Measurements from ENCODE around the gene ZNF599. TPM values are rescaled to one million over a fixed set of nuclear protein-coding genes. Genes with fewer than 3 reads are reported as not detected.

The ZNF599 gene
- total RNA-seq, 2 donors from 2014 or later: 3.1 to 3.4 TPM

DNA sequence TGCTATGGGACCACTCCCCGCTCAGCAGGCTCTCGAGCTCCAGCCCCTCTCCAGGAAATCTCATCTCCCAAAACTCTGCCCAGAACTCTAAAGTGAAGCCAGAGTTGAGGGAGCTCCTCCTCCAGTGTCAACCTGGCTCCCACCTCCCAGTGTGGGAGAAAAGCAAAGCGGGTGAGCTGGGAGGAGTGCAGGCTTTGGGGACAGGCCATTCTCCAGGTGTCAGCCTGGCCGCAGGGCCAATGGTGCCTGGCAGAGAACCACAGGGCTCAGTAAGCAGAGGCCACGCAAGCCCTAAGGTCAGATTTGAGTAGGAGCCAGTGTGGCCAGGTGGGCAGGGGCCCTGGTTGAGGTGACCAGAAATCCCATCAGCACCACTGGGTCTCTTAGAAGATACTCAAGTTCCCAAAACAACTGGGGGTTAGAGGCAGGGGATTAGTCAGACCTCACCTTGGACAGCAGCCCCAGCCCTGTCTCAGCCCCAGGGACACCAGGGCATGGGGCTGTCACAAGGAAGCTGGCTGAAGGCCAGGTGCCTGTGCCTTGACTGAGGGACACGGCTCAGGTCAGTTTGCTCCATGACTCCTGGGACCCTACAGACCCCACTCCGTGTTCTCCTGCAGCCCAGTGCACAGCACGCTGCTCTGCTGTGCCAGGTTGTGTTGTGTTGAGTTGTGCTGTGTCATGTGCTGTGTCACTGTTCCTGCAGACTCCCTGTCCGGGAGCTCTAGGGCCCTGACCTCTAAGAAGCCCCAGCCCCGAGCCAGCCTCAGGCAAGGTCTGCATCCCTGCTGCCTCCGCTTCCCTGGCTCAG, 41.8 kb downstream of the ZNF599 start:
- Mint-ChIP-seq H3K4me1 (peaks cover 10% of the 10 kb centered on the region), H3K27ac (no peak overlapping the region), H3K27me3 (peaks cover 14% of the 10 kb centered on the region), H3K36me3 (ENCODE audit: low read depth) (peaks cover 8% of the 10 kb centered on the region), H3K9me3 (no peaks in the 10 kb centered on the region), H3K4me3 (no peak overlapping the region)
- no peak for ATAC-seq (replicated peaks)

DNA sequence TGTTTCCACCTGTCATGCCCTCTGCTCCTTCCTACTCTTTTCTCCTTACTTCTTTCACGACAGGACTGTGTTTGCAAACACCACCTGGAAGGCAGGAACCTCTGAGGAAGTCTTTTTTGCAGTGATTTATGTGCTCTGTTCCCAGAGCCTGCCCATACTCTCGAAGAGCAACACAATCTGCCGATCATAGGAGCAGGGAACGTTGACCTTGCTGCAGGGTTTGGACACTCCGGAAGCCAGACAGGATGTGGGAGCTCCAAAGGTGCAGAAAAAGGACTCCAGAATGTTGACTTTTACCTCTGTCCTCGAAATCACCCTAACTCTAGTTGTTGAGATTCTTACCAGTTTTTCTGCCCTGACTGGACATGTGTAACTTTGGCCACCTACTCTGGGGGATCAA, 47.6 kb downstream of the ZNF599 start:
- no peaks in the 10 kb centered on the region for H3K9me3 Mint-ChIP-seq
- no peaks in the 10 kb centered on the region for H3K4me1 Mint-ChIP-seq
- no peak overlapping the region for H3K4me3 Mint-ChIP-seq
- no peaks in the 10 kb centered on the region for H3K36me3 Mint-ChIP-seq (ENCODE audit: low read depth)
- no peak for ATAC-seq (replicated peaks)
- peaks cover 14% of the 10 kb centered on the region for H3K27me3 Mint-ChIP-seq
- H3K27ac Mint-ChIP-seq: no peak overlapping the region

DNA sequence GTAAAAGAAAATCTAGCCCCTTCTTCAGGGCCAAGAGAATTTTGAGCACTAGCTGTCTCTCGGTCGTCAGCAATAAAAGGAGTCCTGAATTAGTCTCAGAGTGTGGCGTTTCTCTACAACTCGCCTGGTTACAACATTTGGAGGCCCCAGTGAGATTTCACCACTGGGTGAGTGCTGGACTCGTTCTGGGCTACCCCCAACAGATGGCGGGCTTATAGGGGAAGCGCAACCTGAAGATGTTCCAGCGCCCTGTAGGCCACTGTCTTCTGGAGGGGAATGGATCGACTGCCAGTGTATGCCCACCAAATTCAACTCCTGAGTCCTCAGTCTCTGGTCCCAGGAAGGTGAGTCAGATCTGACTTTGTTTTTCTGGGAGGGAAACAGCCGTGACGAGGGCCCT, 50.7 kb downstream of the ZNF599 start:
- Mint-ChIP-seq H3K4me3 (no peak overlapping the region), H3K27ac (no peak overlapping the region), H3K27me3 (peaks cover 3% of the 10 kb centered on the region), H3K9me3 (no peaks in the 10 kb centered on the region), H3K36me3 (ENCODE audit: low read depth) (no peaks in the 10 kb centered on the region), H3K4me1 (no peaks in the 10 kb centered on the region)
- ATAC-seq (replicated peaks): no peak

DNA sequence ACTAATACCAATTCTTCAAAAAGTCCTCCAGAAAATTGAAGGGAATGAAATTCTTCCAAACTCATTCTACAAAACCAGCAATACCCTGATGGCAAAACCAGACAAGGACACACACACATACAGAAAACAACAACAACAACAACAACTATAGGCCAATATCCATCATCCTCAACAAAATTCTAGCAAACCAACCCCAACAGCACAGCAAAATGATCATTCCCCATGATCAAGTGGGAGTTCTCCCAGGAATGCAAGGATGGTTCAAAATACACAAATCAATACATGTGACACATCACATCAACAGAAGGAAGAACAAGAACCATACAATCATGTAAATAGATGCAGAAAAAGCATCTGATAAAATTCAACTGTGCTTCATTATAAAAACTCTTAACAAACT, 57.7 kb downstream of the ZNF599 start:
- Mint-ChIP-seq H3K36me3 (ENCODE audit: low read depth) (no peaks in the 10 kb centered on the region), H3K4me1 (no peaks in the 10 kb centered on the region), H3K27me3 (peaks cover 19% of the 10 kb centered on the region), H3K27ac (no peak overlapping the region), H3K9me3 (no peaks in the 10 kb centered on the region), H3K4me3 (no peak overlapping the region)
- ATAC-seq (replicated peaks): no peak

DNA sequence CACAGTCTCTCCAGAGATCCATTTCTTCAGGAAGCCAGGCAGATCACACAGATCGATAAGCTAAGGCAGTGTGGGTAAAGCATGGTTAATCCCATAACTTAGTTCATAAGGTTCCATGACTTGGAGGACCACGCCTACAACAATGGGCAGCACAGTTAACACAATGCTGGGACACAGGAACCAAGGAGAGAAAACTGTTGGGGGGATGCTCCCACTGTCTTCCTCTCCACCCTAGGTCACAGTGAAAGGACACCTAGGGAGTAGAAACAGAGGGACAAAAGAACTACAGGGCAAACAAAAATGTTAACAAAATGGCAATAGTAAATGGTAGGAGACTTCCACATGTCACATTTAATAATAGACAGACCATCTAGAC, 59.8 kb downstream of the ZNF599 start:
- H3K27ac Mint-ChIP-seq: no peak overlapping the region
- ATAC-seq (replicated peaks): no peak
- peaks cover 19% of the 10 kb centered on the region for H3K27me3 Mint-ChIP-seq
- no peaks in the 10 kb centered on the region for H3K4me1 Mint-ChIP-seq
- no peaks in the 10 kb centered on the region for H3K9me3 Mint-ChIP-seq
- H3K4me3 Mint-ChIP-seq: no peak overlapping the region
- no peaks in the 10 kb centered on the region for H3K36me3 Mint-ChIP-seq (ENCODE audit: low read depth)

DNA sequence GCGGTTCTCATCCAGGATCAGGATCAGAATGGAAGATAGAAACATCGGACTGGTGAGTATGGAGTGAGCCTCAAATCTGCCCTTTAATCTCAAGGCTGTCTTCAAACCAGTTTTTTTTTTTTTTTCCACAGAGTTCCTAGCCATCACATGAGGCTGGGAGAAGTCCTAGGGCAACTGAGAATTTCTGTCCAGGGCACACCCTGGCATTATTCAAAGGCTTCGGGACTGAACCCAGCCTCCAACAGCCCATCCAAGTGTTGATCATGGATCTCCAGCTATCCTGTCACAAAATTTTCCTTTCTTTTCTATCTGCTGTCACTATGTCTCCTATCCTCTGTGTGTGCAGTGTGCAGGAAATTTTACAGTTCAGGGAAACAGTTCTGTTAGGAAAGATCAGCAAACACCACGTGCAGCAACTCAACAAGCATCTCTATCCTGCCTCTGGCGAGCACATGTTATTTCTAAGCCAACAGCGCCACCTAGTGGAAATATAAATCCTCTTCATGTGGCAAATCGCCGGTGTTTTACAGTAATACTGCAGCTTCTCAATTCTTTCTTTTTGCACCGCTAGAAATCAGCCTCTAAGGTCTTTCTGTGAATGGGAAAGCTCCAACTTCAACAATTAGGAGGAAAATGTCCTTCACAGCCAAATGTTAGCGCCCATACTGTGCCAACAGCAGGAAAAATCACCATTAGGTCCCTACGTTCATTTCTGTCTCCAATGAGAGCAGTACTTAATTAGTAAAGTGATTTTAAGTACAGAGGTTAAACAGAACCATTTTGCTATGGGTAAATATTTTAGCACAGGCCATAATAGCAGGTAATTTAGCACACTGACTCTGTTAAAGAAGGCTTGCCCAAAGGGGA, 60.4 kb downstream of the ZNF599 start:
- ATAC-seq (replicated peaks): peak; percentile 68
- Mint-ChIP-seq H3K36me3 (ENCODE audit: low read depth) (no peaks in the 10 kb centered on the region), H3K4me3 (no peak overlapping the region), H3K27me3 (peaks cover 19% of the 10 kb centered on the region), H3K4me1 (no peaks in the 10 kb centered on the region), H3K27ac (no peak overlapping the region), H3K9me3 (no peaks in the 10 kb centered on the region)

DNA sequence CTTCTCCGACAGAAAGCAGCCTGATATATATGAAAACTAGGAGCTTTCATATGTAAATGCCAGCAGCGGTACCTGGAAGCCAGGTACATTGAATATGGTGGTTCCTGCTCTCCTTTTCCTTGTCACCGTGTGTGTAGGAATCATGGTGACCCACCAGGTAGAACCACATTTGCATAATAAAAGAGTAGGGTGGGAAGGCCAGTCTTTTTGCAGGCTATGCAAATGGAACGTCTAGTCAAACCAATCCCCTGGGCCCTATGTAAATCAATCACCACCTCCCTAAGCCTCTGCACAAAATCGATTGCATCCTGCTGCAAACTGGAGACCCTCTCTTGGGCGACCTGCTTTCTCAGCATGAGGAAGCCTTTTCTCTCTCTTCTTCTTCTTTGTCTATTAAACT, 61.1 kb downstream of the ZNF599 start:
- no peaks in the 10 kb centered on the region for H3K9me3 Mint-ChIP-seq
- H3K36me3 Mint-ChIP-seq (ENCODE audit: low read depth): no peaks in the 10 kb centered on the region
- peaks cover 19% of the 10 kb centered on the region for H3K27me3 Mint-ChIP-seq
- H3K27ac Mint-ChIP-seq: no peak overlapping the region
- no peak for ATAC-seq (replicated peaks)
- H3K4me1 Mint-ChIP-seq: no peaks in the 10 kb centered on the region
- H3K4me3 Mint-ChIP-seq: no peak overlapping the region

Other genes with a start within 250 kb of the ZNF599 start
- gene SCGB2B2, start 96.1 kb downstream of the ZNF599 start, total RNA-seq: under 1 TPM; 0.35 to 0.71 TPM
- 10 to 100 TPM in 1 of 2 donors, 1 to 10 TPM in 1; 7.7 to 11.7 TPM for gene ZNF302, start 95.5 kb downstream of the ZNF599 start, total RNA-seq
- 1 to 10 TPM; 2.4 to 2.6 TPM for gene ZNF181, start 39.0 kb downstream of the ZNF599 start, total RNA-seq
- 1 to 10 TPM; 2.7 to 3.3 TPM for gene ZNF30, start 153.7 kb upstream of the ZNF599 start, total RNA-seq
- gene ZNF792, start 191.0 kb upstream of the ZNF599 start, total RNA-seq: 1 to 10 TPM; 7.6 to 7.9 TPM
- 100 to 1,000 TPM; 123 to 183 TPM for gene GRAMD1A, start 227.1 kb upstream of the ZNF599 start, total RNA-seq